IMR-90 (cell line): ENCODE data around the gene ROR2. TPM values are rescaled to one million over a fixed set of nuclear protein-coding genes. Genes with fewer than 3 reads are reported as not detected.
A peak's percentile ranks its signal among the peaks of the same experiment; 100 is the strongest.

Source experiments
- ATAC-seq: fragments of 200-7000 bp; cut with Tn5 transposase; 2 replicates; pipeline ENCODE4 v1.9.1; 2020; ENCODE audit warnings: low read depth, mild to moderate bottlenecking, moderate library complexity
- BruUV-seq: library from RNA; stranded (reverse); fragments of 400-500 nt; replicated peaks from 2 replicates; lab custom pipeline; 2021; lab: Mats Ljungman, UMichigan
- CTCF ChIA-PET: fragments of 300-600 bp; formaldehyde crosslinking; extraction: SDS; loops from one replicate; lab custom pipeline; 2021; ENCODE audit warnings: antibody characterized with exemption; lab: Yijun Ruan, JAX
- POLR2A ChIA-PET: fragments of 300-600 bp; sonication (Branson Sonifier 250); formaldehyde crosslinking; loops from one replicate; lab custom pipeline; 2022; ENCODE audit warnings: antibody characterized with exemption; ENCODE audit not compliant: unreplicated experiment; lab: Charles Lee
- DNase-seq: peaks from one replicate; pipeline ENCODE4 v3.0.0; 2013
- H2AFZ ChIP-seq: replicated peaks from 2 replicates; pipeline ENCODE3; 2013; ENCODE audit warnings: low read length, mild to moderate bottlenecking; ENCODE audit not compliant: poor library complexity
- H2AK5ac ChIP-seq: 2 replicates; pipeline ENCODE4 v1.6.1; 2013; ENCODE audit warnings: low read depth, low read length, inconsistent platforms
- H2AK9ac ChIP-seq: replicated peaks from 2 replicates; pipeline ENCODE3; 2013; ENCODE audit warnings: mild to moderate bottlenecking, low read depth, low read length, moderate library complexity; ENCODE audit not compliant: poor library complexity
- H2BK120ac ChIP-seq: 2 replicates; pipeline ENCODE4 v1.6.1; 2013; ENCODE audit warnings: low read depth, low read length, inconsistent platforms
- H2BK15ac ChIP-seq: 3 replicates; pipeline ENCODE4 v1.6.1; 2013; ENCODE audit warnings: low read depth, low read length, inconsistent platforms
- H2BK20ac ChIP-seq: 2 replicates; pipeline ENCODE4 v1.6.1; 2013; ENCODE audit warnings: low read depth, mild to moderate bottlenecking, inconsistent platforms, low read length, moderate library complexity
- H2BK5ac ChIP-seq: 2 replicates; pipeline ENCODE4 v1.6.1; 2013; ENCODE audit warnings: mild to moderate bottlenecking, low read depth, low read length, inconsistent platforms; ENCODE audit not compliant: poor library complexity, severe bottlenecking
- H3K14ac ChIP-seq: replicated peaks from 2 replicates; pipeline ENCODE4 v1.6.1; 2013; ENCODE audit warnings: low read depth, low read length, inconsistent platforms
- H3K18ac ChIP-seq: 2 replicates; pipeline ENCODE4 v1.6.1; 2013; ENCODE audit warnings: low read depth, low read length, control low read depth
- H3K23ac ChIP-seq: 2 replicates; pipeline ENCODE4 v1.6.1; 2013; ENCODE audit warnings: low read depth, low read length, inconsistent platforms
- H3K27ac ChIP-seq: 2 replicates; pipeline ENCODE4 v1.5.1; 2013; ENCODE audit warnings: mild to moderate bottlenecking, control low read depth, low read length; ENCODE audit not compliant: insufficient read depth
- H3K27me3 ChIP-seq: 2 replicates; pipeline ENCODE4 v1.6.1; 2013; ENCODE audit warnings: low read length; ENCODE audit not compliant: control insufficient read depth, insufficient read depth
- H3K36me3 ChIP-seq: 2 replicates; pipeline ENCODE4 v1.6.1; 2013; ENCODE audit warnings: low read length, mixed read lengths; ENCODE audit not compliant: control insufficient read depth, insufficient read depth
- H3K4ac ChIP-seq: 2 replicates; pipeline ENCODE4 v1.6.1; 2013; ENCODE audit warnings: low read depth, low read length, inconsistent platforms
- H3K4me1 ChIP-seq: 2 replicates; pipeline ENCODE4 v1.6.1; 2013; ENCODE audit warnings: low read length, mixed read lengths; ENCODE audit not compliant: control insufficient read depth, insufficient read depth
- H3K4me2 ChIP-seq: 2 replicates; pipeline ENCODE4 v1.6.1; 2013; ENCODE audit warnings: low read depth, mild to moderate bottlenecking, control low read depth, low read length, moderate library complexity
- H3K4me3 ChIP-seq: 2 replicates; pipeline ENCODE4 v1.5.1; 2013; ENCODE audit warnings: low read depth, mild to moderate bottlenecking, control low read depth, low read length, moderate library complexity; ENCODE audit not compliant: insufficient read depth
- H3K56ac ChIP-seq: 2 replicates; pipeline ENCODE4 v1.6.1; 2013; ENCODE audit warnings: low read length, inconsistent platforms; ENCODE audit not compliant: insufficient read depth; ENCODE audit errors: extremely low read depth
- H3K79me1 ChIP-seq, 2 experiments: 2 replicates each; pipeline ENCODE4 v1.6.1; 2013; ENCODE audit warnings: low read length in 2 of 2, inconsistent platforms in 1 of 2, low read depth in 1 of 2
- H3K9ac ChIP-seq: 2 replicates; pipeline ENCODE4 v1.6.1; 2013; ENCODE audit warnings: low read depth, low read length, control low read depth
- H3K9me1 ChIP-seq: 2 replicates; pipeline ENCODE4 v1.6.1; 2013; ENCODE audit warnings: low read length, inconsistent platforms; ENCODE audit not compliant: insufficient read depth
- H3K9me3 ChIP-seq: 2 replicates; pipeline ENCODE4 v1.6.1; 2013; ENCODE audit warnings: low read length; ENCODE audit not compliant: control insufficient read depth, insufficient read depth
- H4K20me1 ChIP-seq: 2 replicates; pipeline ENCODE4 v1.6.1; 2013; ENCODE audit warnings: low read length, inconsistent platforms; ENCODE audit not compliant: insufficient read depth
- H4K5ac ChIP-seq: 2 replicates; pipeline ENCODE4 v1.6.1; 2013; ENCODE audit warnings: mild to moderate bottlenecking, low read depth, low read length, control low read depth
- H4K8ac ChIP-seq, 2 experiments: 2 replicates each; pipeline ENCODE4 v1.6.1; 2013; ENCODE audit warnings: low read depth in 2 of 2, low read length in 2 of 2, control low read depth in 1 of 2, inconsistent platforms in 1 of 2
- H4K91ac ChIP-seq: 2 replicates; pipeline ENCODE4 v1.6.1; 2013; ENCODE audit warnings: low read depth, low read length, inconsistent platforms; ENCODE audit not compliant: insufficient read depth
- BHLHE40 ChIP-seq: fragments of 150-350 bp; IDR thresholded peaks from 2 replicates; pipeline ENCODE4 v1.6.1; 2016; ENCODE audit warnings: mild to moderate bottlenecking, low read depth, low read length
- CEBPB ChIP-seq: IDR thresholded peaks from 2 replicates; pipeline ENCODE4 v1.6.1; 2012; ENCODE audit warnings: low read depth, low read length, improper control_type of control experiment
- CHD1 ChIP-seq: IDR thresholded peaks from 2 replicates; pipeline ENCODE4 v1.6.1; 2012; ENCODE audit warnings: low read depth, low read length, improper control_type of control experiment
- CTCF ChIP-seq: conservative IDR thresholded peaks from 2 replicates; pipeline ENCODE4 v1.5.1; 2012; ENCODE audit warnings: mild to moderate bottlenecking, low read depth, low read length, improper control_type of control experiment
- FOS ChIP-seq: fragments of 150-350 bp; IDR thresholded peaks from 2 replicates; pipeline ENCODE4 v1.6.1; 2016; ENCODE audit warnings: low read depth, low read length
- MAFK ChIP-seq: IDR thresholded peaks from 2 replicates; pipeline ENCODE4 v1.6.1; 2012; ENCODE audit warnings: low read depth, low read length, improper control_type of control experiment
- MXI1 ChIP-seq: IDR thresholded peaks from 2 replicates; pipeline ENCODE4 v1.6.1; 2012; ENCODE audit warnings: low read depth, mild to moderate bottlenecking, low read length, moderate library complexity, borderline replicate concordance
- NFE2L2 ChIP-seq: fragments of 150-350 bp; IDR thresholded peaks from 2 replicates; pipeline ENCODE4 v1.6.1; 2016; ENCODE audit warnings: low read depth, mild to moderate bottlenecking, low read length
- POLR2A ChIP-seq: IDR thresholded peaks from 2 replicates; pipeline ENCODE4 v1.6.1; 2012; ENCODE audit warnings: mild to moderate bottlenecking, low read depth, low read length
- RAD21 ChIP-seq: IDR thresholded peaks from 2 replicates; pipeline ENCODE4 v1.6.1; 2012; ENCODE audit warnings: low read length, improper control_type of control experiment
- RCOR1 ChIP-seq: IDR thresholded peaks from 2 replicates; pipeline ENCODE4 v1.6.1; 2012; ENCODE audit warnings: mild to moderate bottlenecking, low read length, improper control_type of control experiment; ENCODE audit not compliant: insufficient replicate concordance
- RFX5 ChIP-seq: IDR thresholded peaks from 2 replicates; pipeline ENCODE4 v1.8.0; 2012; ENCODE audit warnings: low read depth, mild to moderate bottlenecking, low read length, moderate library complexity
- SMC3 ChIP-seq: fragments of 150-350 bp; IDR thresholded peaks from 2 replicates; pipeline ENCODE4 v1.6.1; 2016; ENCODE audit warnings: low read depth, mild to moderate bottlenecking, antibody characterized with exemption, low read length, moderate library complexity
- WGBS, 2 experiments: methylation state at CpG; one replicate each; pipeline versions ENCODE4 v1.1.5 to v1.1.7; 2013; ENCODE audit warnings: missing lambda C conversion rate in 2 of 2; ENCODE audit not compliant: insufficient read length in 1 of 2; ENCODE audit errors: extremely low coverage in 2 of 2; 5-methylcytosine and 5-hydroxymethylcytosine counted together
- dilution Hi-C: fragments of 300-500 bp; cut with HindIII; formaldehyde crosslinking; loops from one replicate; pipeline ENCODE4 v1.14.3; 2018; ENCODE audit warnings: low sequenced_read_pairs; ENCODE audit not compliant: unreplicated experiment
- in situ Hi-C: fragments of 300-500 bp; cut with MboI; formaldehyde crosslinking; loops from 3 replicates; pipeline ENCODE4 v1.14.3; 2019; ENCODE audit warnings: low sequenced_read_pairs, inconsistent platforms, mixed read lengths
- intact Hi-C: fragments of 100-400 bp; cut with micrococcal nuclease; formaldehyde crosslinking; loops from 2 replicates; pipeline ENCODE4 v1.10.0; 2022
- polyA plus RNA-seq, 3 experiments: library from polyadenylated mRNA; depleted of rRNA; stranded (reverse); fragments of >200 nt; gene quantifications; 2 replicates each; pipeline ENCODE4 v1.2.3, GENCODE V29; 2012; ENCODE audit warnings: low replicate concordance in 1 of 3
- total RNA-seq: library from RNA; depleted of rRNA; stranded (reverse); fragments of >200 nt; gene quantifications from 2 replicates; pipeline ENCODE4 v1.2.3, GENCODE V29; 2012
- TF ChIP-seq, protein P1 (sequence below): fragments of 150-350 bp; IDR thresholded peaks from 2 replicates; pipeline ENCODE4 v1.6.1; 2017; ENCODE audit warnings: mild to moderate bottlenecking, antibody characterized with exemption, low read length, low read depth
- TF ChIP-seq, protein P2 (sequence below): fragments of 150-350 bp; IDR thresholded peaks from 2 replicates; pipeline ENCODE4 v1.6.1; 2016; ENCODE audit warnings: low read depth, mild to moderate bottlenecking, low read length, moderate library complexity, borderline replicate concordance

ROR2 gene
- total and polyA plus RNA-seq, 2 of the 4 experiments (the other 2 are of a cell fraction), result 2.3 to 4.8 TPM

DNA sequence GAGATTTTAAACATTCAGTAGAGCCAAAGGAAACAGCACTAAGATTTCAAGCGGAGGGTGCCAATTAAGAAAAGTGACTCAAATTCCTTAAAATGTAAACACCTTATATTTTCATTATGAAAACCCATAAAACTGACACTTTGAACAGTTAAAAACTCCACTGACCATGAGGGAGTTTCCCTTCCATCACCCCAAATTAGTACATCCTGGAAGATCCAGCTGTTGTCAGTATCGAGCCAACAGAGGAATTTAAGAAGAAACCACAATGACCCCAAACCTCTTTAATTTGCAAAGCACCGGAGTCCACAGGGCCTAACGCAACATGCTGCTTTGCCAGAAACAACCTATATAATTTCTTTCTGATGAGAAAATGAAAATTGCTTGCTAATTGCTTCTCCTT is 41.3 kb downstream of the ROR2 start:
- H4K5ac ChIP-seq, result no peak overlapping the region
- H2BK120ac ChIP-seq, result no peak overlapping the region
- no peak overlapping the region for H3K18ac ChIP-seq
- no TSS peak for BruUV-seq
- no peak overlapping the region for H2BK15ac ChIP-seq
- H3K27me3 ChIP-seq, result no peaks in the 10 kb centered on the region
- no peak overlapping the region for H3K4ac ChIP-seq
- no peak overlapping the region for H4K91ac ChIP-seq
- H4K8ac ChIP-seq, result no peak overlapping the region
- no peak overlapping the region for H2BK20ac ChIP-seq
- H3K56ac ChIP-seq, result no peak overlapping the region
- no peak overlapping the region for H3K23ac ChIP-seq
- intact Hi-C loops (no loop called here), dilution Hi-C loops (no loop called here), in situ Hi-C loops (no loop called here)
- H3K9me3 ChIP-seq, result no peaks in the 10 kb centered on the region
- H2AK9ac ChIP-seq, result no peak overlapping the region
- POLR2A ChIA-PET, result no interaction called here
- no peak overlapping the region for H3K9ac ChIP-seq
- peak; percentile 70 for DNase-seq
- CTCF ChIA-PET, result no interaction called here
- H3K27ac ChIP-seq, result no peak overlapping the region
- H3K79me1 ChIP-seq, result peaks cover 5 to 12% of the 10 kb centered on the region in 2 experiments; a peak in 2 of 4 replicates
- H3K4me1 ChIP-seq, result peaks cover 6% of the 10 kb centered on the region; the same call in 1 of the 2 replicates
- H2AFZ ChIP-seq, result no peak overlapping the region
- no peaks in the 10 kb centered on the region for H3K36me3 ChIP-seq
- H3K4me3 ChIP-seq, result no peak overlapping the region
- H2AK5ac ChIP-seq, result no peak overlapping the region
- H3K9me1 ChIP-seq, result peaks cover 11% of the 10 kb centered on the region
- H2BK5ac ChIP-seq, result no peak overlapping the region
- peak; percentile 67 for ATAC-seq
- H3K4me2 ChIP-seq, result no peak overlapping the region; the same call in 1 of the 2 replicates
- WGBS, 2 experiments, result no CpG with 5 or more reads among the region's 4 CpGs
- H3K14ac ChIP-seq, result no peak overlapping the region
- H4K20me1 ChIP-seq, result peaks cover 13% of the 10 kb centered on the region; the same call in 1 of the 2 replicates
- no peak for TF ChIP-seq RCOR1
- TF ChIP-seq MXI1, result no peak
- TF ChIP-seq BHLHE40, result no peak
- no peak for TF ChIP-seq CHD1
- no peak for TF ChIP-seq CTCF
- TF ChIP-seq, protein P1, sequence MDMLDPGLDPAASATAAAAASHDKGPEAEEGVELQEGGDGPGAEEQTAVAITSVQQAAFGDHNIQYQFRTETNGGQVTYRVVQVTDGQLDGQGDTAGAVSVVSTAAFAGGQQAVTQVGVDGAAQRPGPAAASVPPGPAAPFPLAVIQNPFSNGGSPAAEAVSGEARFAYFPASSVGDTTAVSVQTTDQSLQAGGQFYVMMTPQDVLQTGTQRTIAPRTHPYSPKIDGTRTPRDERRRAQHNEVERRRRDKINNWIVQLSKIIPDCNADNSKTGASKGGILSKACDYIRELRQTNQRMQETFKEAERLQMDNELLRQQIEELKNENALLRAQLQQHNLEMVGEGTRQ, result no peak
- no peak for TF ChIP-seq MAFK
- no peak for TF ChIP-seq SMC3
- no peak for TF ChIP-seq NFE2L2
- no peak for TF ChIP-seq POLR2A
- no peak for TF ChIP-seq RAD21
- TF ChIP-seq RFX5, result no peak
- TF ChIP-seq FOS, result no peak
- TF ChIP-seq CEBPB, result no peak
- TF ChIP-seq, protein P2, sequence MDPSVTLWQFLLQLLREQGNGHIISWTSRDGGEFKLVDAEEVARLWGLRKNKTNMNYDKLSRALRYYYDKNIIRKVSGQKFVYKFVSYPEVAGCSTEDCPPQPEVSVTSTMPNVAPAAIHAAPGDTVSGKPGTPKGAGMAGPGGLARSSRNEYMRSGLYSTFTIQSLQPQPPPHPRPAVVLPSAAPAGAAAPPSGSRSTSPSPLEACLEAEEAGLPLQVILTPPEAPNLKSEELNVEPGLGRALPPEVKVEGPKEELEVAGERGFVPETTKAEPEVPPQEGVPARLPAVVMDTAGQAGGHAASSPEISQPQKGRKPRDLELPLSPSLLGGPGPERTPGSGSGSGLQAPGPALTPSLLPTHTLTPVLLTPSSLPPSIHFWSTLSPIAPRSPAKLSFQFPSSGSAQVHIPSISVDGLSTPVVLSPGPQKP, result no peak
